ENCODE measurements around the gene TEX29.

Gene TEX29

DNA sequence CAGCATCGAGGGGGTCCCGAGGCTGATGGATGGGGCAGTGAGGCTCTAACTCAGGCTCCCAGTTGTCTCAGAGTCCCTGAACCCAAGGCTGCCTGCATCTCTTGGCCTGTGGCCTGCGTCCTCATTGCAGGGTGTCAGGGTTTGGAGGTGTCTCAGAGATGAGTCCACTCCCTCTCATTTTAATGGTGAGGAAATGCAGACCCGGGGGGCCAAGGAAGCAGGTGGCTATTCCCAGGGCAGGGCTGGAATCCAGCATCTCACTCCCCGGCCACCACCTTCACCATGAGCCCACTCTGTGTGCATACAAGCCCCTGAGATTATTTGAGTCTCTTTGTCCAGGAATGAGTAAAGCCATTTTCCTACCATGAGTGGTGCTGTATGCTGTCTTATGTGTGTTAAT, 21.4 kb downstream of the TEX29 start:
- DNase-seq (ENCODE audit: low read depth): no peak

DNA sequence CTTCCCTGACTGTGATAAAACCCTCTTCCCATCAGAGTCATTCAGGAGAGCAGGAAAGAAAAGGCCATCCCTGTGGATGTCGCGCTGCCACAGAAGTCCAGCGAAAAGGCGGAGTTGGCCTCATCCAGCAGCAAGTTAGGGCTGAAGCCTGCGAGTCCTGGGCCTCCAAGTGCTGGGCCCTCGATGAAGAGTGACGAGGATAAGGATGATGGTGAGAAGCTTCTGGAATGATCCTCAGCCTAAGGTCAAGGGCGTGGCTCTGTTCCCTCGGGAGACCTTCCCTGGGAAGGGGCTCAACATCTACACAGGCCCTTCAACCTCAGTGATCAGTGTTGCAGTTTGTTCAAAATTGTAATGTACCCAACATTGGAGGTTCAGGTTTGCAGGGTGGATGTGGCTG, 22.3 kb downstream of the TEX29 start:
- DNase-seq (ENCODE audit: low read depth): no peak

DNA sequence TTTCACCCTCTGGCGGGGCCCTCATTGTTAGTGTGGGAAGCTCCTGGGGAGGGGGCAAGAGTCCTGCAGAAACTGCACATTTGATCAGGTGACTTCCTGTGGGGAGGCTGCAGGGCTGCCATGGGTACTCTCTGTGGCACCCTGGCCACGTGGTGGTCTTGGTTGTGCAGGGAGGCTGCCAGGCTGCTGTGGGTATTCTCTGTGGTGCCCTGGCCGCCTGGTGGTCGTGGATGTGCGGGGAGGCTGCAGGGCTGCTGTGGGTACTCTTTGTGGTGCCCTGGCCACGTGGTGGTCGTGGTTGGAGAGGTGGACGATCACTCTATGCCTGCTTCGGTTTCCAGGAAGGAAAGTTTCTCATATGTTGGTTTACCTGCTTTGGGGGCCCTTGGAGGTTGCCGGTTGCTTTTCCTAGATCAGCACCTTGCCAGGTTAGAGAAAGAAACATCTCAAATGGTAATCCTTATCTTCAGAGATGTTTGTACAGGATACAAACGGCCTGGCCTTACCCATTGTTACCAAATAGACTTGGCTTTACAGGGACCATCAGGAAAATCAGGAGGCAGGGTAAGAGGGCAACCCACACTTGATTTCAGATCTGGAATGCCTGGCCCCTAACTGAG, 22.9 kb downstream of the TEX29 start:
- no peak for DNase-seq (ENCODE audit: low read depth)

DNA sequence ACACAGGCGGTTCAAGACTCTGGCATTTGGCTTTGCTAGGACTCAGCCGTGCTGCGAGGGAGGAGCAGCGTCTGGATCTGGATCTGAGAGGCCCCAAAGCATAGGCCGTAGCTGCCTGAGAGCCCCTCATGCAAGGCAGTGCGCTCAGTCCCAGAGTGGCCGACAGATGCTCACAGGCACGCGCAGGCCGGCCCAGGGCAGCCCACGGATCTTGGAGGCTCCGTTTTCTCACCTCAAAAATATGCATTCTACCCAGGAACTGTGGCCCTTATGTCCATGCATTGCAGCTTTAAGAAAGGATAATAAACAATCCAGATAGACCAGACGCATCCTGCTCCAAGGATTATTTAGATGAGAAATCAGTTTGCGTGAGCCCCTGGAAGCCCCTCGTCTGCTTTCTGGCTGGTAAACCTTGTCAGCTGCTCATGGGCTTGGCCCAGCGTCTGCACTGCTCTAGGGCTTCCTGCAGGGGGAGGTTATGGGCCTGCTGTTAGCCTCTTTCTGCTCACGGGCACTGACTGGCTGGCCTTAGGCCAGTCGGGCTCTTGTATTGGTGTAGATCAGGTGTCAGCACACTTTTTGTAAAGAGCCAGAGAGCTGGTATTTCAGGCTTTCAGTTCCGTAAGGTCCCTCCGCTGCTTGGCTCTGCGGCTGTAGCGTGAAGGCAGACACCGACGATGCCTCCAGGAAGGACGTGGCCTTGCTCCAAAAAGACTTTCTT, 24.2 kb downstream of the TEX29 start:
- DNase-seq (ENCODE audit: low read depth): peak; percentile 54

DNA sequence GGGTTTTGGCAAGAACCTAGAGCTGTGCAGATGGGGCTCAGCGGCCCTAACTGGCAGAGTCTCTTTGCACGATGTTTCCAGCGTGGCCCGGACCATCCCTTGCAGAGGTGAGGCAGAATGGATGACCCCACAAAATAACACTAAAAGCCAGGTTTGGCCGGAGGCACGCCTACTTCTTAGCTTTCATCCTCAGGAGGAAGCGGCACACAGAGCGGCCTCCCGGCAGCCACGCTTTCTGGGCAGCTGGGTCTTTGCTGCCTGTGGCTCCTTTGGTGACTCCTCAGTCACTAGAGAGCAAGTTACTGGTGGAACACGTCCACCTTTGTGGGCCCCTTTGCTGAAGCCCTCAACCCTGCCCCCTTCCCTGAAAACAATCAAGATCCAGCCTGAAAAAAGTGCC, 25.2 kb downstream of the TEX29 start:
- DNase-seq (ENCODE audit: low read depth): no peak

DNA sequence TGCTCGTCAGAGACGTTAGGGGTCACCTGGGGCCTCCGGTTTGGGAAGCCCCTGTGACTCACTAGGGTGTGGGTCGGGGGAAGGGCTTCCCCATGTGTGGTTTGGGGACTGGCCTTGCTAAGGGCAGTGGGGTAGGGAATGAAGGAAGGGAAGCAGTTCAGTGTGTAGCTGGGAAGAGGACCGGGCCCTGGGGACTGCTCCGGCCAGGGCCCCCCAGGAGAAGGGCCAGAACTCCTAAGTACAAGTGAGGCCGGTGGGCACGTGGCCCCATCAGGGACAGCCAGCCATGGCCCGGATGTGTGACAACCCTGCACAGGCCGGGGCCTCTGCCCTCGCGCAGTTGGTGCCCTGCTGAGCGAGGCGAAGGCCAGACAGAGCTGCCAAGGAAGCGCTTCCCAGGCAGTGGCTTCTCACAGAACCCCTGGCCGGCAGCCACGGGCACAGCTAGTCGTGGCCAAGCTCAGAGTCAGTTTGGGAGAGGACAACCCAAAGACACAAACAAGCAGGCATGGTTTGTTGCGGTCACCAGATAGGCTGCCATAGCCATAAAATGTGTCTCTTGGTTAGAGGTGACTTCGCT, 25.7 kb downstream of the TEX29 start:
- no peak for DNase-seq (ENCODE audit: low read depth)

DNA sequence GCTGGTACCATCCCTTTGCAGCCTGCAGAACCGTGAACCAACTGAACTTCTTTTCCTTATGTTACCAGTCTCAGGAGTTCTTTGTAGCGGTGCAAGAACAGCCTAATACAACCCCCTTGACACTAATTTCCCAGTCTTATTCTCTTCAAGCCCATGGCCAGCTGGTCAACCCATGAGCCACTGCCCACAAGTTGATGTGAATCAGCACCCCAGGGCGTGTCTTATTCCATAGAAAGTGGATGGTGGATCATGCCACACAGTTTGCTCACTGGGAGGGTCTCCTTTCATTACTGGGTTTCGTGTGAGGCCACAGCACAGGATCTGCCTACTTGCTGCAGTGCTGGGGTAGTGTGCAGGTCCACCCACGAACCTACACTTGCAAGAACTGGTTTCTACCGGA, 27.0 kb downstream of the TEX29 start:
- DNase-seq (ENCODE audit: low read depth): no peak

DNA sequence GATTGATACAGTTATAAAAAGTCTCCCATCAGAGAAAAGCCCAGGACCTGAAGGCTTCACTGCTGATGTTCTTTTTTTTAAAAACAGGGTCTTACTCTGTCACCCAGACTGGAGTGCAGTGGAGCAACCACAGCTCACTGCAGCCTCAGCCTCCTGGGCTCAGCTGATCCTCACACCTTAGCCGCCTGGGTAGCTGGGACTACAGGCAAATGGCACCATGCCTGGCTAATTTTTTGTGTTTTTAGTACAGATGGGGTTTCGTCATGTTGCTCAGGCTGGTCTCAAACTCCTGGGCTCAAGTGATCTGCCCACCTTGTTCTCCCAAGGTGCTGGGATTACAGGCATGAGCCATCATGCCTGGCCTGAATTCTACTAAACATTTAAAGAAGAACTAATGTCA, 33.1 kb downstream of the TEX29 start:
- DNase-seq (ENCODE audit: low read depth): no peak

DNA sequence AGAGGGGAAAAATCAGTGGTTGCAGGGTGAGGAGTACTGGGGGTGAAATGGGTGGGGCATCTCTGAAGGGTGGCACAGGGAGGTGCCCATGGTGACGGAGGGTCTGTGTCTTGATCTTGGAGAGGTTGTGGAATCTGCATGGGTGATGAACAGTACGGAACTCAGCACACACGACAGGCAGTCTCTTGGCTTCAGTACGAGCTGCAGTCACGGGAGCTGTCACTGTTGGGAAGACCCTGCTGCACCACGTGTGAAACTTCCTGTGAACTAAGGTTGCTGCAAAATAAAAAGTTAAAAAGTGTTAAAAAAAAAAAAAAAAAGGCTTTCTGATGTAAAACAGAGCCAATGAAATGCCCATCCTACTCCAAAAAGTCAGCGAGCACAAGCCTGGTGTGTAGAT, 34.3 kb downstream of the TEX29 start:
- no peak for DNase-seq (ENCODE audit: low read depth)

DNA sequence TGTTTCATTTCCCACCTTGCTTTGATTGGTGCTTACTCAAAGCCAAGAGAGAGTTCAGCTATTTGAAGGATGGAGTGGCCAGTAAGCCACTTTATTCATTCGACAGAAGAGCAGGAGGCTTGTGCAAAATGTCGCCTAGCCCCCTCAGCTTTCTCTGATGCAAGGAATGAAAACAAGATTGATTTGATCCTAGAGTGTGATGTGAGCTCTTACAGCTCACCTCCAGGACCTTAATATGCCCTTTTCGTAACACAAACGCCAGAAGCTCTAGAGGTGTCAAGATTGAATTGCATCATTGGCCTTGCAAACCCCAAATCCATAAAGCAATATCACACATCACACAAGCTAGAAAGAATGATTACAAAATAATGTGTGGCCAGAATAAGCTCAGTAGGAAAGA, 36.4 kb downstream of the TEX29 start:
- DNase-seq (ENCODE audit: low read depth): no peak

DNA sequence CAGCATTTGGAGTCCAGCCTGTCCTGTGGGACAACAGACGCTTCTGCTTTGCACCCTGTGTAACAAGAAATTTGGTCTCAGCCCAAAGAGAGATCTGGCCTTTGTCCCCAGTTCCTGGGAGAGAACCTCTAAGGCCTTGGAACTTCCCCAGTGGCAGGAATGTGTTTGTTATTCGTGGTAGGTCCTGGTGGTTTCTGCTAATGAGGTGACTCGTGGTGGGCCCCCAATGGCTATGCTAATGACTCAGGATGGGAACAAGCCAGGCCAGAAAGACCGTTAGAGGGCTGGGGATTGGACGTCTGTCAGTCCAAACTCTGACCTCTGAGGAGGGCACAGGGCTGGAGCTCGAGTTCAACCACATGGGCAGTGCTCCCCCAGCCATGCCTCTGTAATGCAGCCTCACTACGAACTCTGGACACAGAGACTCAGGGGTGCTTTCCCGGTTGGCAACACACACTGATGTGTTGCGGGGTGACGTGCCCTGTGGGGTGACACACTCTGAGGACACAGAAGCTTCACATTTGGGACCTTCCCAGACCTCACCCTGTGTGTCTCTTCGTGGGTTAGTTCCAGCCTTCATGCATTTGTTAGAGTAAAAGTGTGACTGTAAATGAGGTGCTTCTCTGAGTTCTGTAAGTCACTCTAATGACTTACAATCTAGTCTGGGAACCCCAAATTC, 38.9 kb downstream of the TEX29 start:
- DNase-seq (ENCODE audit: low read depth): peak; percentile 37

DNA sequence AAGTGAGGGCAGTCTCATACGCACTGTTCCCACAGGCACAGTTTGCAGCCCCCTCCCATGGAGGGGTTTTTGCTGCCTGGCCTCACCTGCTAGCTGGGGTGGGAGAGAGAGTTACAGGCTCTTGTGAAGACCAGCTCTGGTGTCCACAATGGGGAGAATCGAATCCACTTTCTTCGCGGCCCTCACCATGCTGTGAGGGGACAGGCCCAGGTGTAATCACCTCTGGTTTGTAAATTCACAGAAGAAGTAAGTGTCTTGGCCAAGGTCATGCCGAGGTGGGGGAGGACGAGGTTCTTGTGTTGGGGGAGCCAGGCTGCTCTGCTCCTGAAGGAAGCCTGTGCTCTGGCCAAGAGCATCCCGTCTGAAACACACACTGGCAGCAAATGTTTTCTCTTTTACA, 39.5 kb downstream of the TEX29 start:
- DNase-seq (ENCODE audit: low read depth): no peak

DNA sequence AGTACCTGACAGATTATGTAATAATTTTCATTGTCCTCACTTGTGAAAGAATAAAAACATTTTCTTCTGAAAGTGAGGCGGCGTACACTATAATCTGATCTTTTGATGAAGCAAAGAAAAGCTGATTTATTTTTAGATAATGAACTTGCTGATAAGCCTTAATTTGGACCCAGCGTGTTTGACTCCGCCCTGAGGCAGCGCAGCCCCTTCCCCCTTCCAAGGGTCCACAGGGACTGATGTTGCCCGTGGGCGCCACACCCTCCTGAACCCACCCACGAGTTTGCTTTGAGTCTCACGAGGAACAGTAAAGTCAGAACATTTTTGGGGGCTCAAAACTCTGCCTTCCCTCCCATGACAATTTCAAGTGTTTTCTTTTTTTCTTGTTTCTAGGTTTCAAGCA, 40.0 kb downstream of the TEX29 start:
- DNase-seq (ENCODE audit: low read depth): no peak

DNA sequence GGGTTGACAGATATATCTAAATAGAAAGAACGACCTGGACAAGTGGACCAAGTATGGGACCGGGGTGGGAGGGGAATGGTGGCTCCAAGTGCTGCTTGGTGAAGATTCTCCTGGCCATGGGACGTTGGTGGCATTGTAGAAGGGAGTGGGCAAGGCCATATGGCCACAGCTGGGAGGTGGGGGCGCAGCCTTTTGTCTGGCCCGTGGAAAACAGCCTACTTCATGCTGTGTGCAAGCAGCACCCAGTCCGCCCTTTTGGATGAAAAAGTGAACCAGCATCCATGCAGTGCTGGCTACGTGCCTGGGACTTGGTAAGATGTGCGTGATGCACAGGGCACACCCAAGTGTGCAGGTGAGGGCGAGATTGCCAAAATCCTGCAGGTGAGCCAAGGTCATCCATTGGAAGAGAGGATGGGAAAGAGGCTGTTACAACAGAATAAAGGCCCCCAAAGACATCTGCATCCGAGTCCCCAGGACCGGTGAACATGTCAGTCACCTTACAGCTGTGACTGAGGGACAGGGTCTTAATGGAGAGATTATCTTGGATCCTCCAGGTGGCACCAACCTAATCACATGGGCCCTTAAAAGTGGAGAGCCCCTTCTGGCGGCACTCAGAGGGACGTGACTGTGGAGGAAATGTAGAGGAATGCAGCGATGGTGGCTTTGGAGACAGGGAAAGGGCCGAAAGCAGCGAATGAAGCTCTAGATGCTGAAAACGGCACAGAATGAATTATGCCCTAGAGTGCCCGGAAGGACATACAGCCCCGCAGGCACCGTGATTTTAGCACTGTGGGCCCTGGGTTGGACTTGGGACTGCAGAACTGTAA, 40.8 kb downstream of the TEX29 start:
- DNase-seq (ENCODE audit: low read depth): no peak

DNA sequence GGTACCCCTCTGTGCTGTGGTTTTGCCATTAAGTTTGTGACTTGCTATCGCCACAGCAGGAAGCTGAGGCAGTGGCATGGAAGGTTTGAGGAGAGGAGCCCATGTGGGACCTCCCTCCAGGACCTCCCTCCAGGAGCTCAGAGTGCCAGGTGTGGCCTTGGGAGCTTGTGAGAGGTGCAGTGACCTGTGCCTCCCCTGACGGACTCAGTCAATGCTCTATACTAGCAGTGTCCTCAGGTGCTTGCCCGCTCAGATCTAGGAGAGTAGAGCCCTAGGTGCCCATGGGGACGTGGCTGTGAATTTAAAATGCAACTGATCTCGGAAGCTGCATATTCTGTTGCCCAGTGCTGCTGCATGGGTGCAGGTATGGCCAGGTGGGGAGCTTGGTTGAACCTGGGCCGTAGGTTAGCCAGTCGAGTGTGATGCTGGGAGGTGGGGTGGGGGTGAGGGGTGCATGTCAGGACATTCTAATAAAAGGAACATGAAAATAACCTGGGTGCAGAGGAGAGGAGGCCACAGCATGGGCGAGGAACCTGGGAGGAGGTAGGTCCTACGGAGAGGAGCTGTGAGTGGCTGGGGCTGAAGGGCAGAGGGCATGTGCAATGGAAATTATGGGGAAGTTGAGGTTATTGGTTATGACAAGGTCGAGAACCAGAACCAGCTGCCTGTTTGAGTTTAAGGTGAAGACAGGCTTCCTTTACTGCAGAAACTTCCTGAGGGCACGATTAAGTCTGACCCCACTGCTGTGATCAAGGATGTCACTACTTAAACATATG, 41.6 kb downstream of the TEX29 start:
- no peak for DNase-seq (ENCODE audit: low read depth)

DNA sequence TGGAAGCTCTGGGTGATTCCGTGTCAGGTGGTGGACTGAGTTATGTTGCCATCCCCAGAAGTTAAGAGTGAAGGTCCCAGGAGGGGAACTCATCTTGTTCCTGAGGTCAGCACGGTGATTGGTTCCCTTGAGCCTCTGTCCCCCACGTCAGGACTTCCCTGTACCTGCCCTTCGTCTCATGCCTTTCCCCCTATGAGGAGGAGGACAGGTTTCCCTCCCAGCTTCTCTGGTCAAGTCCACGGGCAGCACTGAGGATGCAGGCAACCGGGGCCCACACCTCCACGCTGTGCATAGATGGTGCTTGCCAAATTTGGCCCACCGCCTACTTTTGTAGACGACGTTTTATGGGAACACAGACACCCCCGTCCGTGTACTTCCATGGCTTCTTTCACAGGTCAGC, 42.7 kb downstream of the TEX29 start:
- DNase-seq (ENCODE audit: low read depth): no peak

DNA sequence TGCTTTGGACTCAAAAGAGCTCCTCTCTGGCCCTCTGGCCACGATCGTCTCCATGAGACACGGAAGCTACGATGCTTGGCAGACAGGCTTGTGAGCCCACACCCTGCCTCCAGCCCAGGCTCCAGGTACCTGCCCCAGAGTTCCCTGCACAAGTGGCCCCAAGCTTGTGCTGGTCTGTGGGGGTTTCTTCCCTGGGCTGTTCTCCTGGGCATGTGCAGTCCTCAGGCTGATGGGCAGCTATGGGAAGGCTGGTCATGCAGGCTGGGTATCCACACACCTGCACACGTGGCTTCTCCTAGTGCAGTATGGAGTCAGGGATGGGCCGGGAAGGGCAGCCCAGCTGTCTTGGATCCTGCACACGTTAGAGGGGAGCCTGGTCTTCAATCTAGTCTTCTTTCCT, 43.1 kb downstream of the TEX29 start:
- DNase-seq (ENCODE audit: low read depth): no peak

DNA sequence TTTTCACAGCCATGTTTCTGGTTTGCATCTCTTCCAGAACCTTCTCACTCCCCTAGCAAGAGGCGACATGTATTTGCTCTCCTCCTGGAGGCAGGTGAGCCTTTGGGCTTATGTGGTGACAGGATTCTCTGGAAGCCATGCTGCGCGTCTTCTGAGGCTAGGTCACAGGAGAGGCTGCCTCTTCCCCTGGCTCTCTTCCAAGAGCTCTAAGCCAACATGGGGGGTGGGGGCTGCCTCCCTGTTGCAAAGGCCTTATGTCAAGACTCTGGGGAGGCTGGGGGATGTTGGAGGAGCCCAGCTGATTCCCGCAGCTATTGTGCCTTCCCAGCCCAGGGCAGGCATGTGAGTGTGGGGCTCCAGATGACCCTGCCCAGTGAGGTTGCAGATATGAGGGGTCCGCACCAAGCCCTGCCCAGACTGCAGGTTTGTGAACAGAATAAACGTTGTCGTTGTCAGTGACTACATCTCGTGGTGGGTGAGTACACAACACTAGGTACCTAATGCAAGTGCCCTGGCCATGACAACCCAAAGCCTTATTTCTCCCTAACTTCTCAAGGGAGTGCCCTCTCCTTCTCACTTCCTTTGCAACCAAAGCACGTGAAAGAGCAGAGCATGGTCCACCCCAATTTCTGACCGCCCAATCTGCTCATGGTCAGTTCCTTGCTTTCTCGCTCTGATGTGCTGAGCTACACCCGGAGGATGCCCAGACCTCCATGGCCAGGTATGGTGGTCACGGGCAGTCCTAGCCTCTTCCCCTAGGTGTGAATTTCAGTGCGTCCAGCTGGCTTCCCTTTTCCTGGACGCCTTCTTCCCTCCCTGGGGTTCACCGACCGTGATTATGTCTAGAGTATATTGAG, 44.9 kb downstream of the TEX29 start:
- DNase-seq (ENCODE audit: low read depth): no peak

DNA sequence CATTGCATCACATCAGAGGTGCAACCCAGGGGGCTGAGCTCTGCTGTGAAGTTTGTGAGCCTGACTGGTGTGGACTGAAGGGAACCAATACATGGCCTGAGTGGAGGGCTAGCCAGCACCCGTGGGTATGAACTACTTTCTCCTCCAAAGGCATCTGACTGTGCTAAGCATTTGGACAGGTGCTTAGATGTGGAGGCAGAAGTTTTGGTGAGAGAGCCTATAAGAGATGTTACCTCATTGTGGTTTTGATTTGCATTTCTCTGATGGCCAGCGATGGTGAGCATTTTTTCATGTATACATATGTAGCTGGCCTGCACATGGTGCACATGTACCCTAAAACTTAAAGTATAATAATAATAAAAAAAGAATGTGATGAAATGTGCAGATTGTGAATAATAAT, 46.9 kb downstream of the TEX29 start:
- DNase-seq (ENCODE audit: low read depth): no peak

DNA sequence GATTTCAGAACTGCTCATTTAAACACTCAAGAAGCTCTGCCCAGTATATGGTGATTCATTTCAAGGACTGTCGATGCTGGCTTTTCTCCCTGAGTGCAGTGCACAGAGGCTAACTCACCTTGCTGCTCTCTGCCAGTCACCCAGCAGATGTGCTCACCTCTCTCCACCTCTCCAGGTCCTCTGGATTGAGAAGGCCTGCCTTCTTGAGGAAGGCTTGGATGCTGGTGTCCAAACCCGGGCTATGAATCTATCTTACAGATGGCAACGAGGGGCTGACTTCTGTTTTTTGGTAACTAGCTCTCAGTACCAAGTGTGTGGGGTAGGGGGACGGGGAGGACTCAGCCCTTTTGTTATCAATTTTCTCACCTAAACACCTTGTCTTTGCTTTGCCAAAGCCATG, 47.6 kb downstream of the TEX29 start:
- DNase-seq (ENCODE audit: low read depth): no peak

DNA sequence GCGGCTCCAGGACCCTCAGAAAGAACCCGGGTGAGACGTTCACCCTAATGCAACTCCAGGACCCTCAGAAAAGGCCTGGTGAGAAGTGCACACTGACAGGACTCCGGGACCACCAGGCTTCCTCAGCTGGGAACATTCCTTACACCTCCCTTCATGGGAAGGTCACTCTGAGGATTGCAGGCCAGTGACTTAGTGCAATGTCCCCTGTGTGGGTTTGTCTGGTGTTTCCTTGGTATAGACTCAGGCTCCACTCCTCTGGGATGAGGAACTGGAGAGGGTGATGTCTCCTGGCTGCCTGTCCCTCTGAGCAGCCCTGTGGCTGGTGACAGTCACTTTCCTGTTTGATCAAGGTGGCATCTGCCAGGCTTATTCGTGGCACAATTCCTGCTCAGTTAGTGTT, 49.7 kb downstream of the TEX29 start:
- no peak for DNase-seq (ENCODE audit: low read depth)
